Endodermal cell (in vitro differentiated cells): ENCODE data around the gene FTCD. TPM values are rescaled to one million over a fixed set of nuclear protein-coding genes. Genes with fewer than 3 reads are reported as not detected.

Experiments
- DNase-seq: peaks from one replicate; pipeline ENCODE4 v3.0.0-alpha.2; 2017
- H3K27ac ChIP-seq: 2 replicates; pipeline ENCODE4 v1.5.1; 2013; ENCODE audit warnings: mild to moderate bottlenecking, low read depth, low read length, moderate library complexity
- H3K27me3 ChIP-seq: 2 replicates; pipeline ENCODE4 v1.6.1; 2013; ENCODE audit warnings: mild to moderate bottlenecking, low read length, moderate library complexity; ENCODE audit not compliant: insufficient read depth, control insufficient read depth, poor library complexity, severe bottlenecking
- H3K36me3 ChIP-seq: 2 replicates; pipeline ENCODE4 v1.7.0; 2013; ENCODE audit warnings: mild to moderate bottlenecking, low read length, moderate library complexity; ENCODE audit not compliant: control insufficient read depth, insufficient read depth
- H3K4me1 ChIP-seq: one replicate; pipeline ENCODE4 v1.7.0; 2013; ENCODE audit warnings: low read length; ENCODE audit not compliant: control insufficient read depth, insufficient read depth
- H3K4me3 ChIP-seq: 2 replicates; pipeline ENCODE4 v1.5.1; 2013; ENCODE audit warnings: mild to moderate bottlenecking, low read length, moderate library complexity
- H3K9ac ChIP-seq: 2 replicates; pipeline ENCODE4 v1.6.1; 2013; ENCODE audit warnings: mild to moderate bottlenecking, low read length, moderate library complexity; ENCODE audit not compliant: poor library complexity, severe bottlenecking; ENCODE audit errors: extremely low read depth
- H3K9me3 ChIP-seq: 2 replicates; pipeline ENCODE4 v1.6.1; 2013; ENCODE audit warnings: mild to moderate bottlenecking, low read length, moderate library complexity; ENCODE audit not compliant: control insufficient read depth
- H3K27ac Mint-ChIP-seq: 2 replicates; pipeline ENCODE4 v1.8.0; 2020; ENCODE audit warnings: mixed read lengths
- H3K27me3 Mint-ChIP-seq: 2 replicates; pipeline ENCODE4 v1.8.0; 2021; ENCODE audit warnings: mild to moderate bottlenecking, mixed read lengths; ENCODE audit not compliant: insufficient read depth
- H3K36me3 Mint-ChIP-seq: 2 replicates; pipeline ENCODE4 v1.8.0; 2020; ENCODE audit warnings: low read depth, mixed read lengths
- H3K4me1 Mint-ChIP-seq: 2 replicates; pipeline ENCODE4 v1.8.0; 2020; ENCODE audit warnings: mixed read lengths
- H3K4me3 Mint-ChIP-seq: 2 replicates; pipeline ENCODE4 v1.8.0; 2020; ENCODE audit warnings: mild to moderate bottlenecking, moderate library complexity, mixed read lengths
- H3K9me3 Mint-ChIP-seq: 2 replicates; pipeline ENCODE4 v1.8.0; 2020; ENCODE audit warnings: mild to moderate bottlenecking, mixed read lengths
- WGBS, 2 experiments: methylation state at CpG; one replicate each; pipeline versions ENCODE4 v1.1.5 to v1.1.7; 2013; ENCODE audit warnings: missing lambda C conversion rate in 2 of 2, mixed read lengths in 1 of 2; ENCODE audit not compliant: insufficient coverage in 1 of 2, insufficient read length in 1 of 2; 5-methylcytosine and 5-hydroxymethylcytosine counted together
- long read RNA-seq, 4 experiments: library from polyadenylated mRNA in 2 of 4; library from RNA in 1 of 4; library from capped mRNA in 1 of 4; stranded (forward) in 3 of 4; unstranded in 1 of 4; transcript quantifications; one replicate each; pipeline ENCODE4 v2.0.0, GENCODE V29; 2020 to 2021; ENCODE audit warnings: inconsistent platforms in 1 of 4
- polyA plus RNA-seq, 2 experiments: library from polyadenylated mRNA; stranded (reverse); fragments of 50-300 nt; gene quantifications; one replicate each; pipeline ENCODE4 v1.2.3, GENCODE V29; 2013
- total RNA-seq, 2 donors: library from RNA; stranded (reverse); fragmentation: NEBNext Ultra II Directional in 1 of 2; extraction: Animal tissue kit (Norgen Biotek cat#: 25700) in 1 of 2; gene quantifications; 2 replicates in 1 of 2; 3 replicates in 1 of 2; pipeline ENCODE4 v1.2.1, GENCODE V29; 2021
- TF ChIP-seq, protein P1 (sequence below): fragments of 200-600 bp; sonication (generic); conservative IDR thresholded peaks from 2 replicates; pipeline ENCODE4 v1.5.0; 2021; ENCODE audit warnings: antibody characterized with exemption, mild to moderate bottlenecking

Gene FTCD, protein sequence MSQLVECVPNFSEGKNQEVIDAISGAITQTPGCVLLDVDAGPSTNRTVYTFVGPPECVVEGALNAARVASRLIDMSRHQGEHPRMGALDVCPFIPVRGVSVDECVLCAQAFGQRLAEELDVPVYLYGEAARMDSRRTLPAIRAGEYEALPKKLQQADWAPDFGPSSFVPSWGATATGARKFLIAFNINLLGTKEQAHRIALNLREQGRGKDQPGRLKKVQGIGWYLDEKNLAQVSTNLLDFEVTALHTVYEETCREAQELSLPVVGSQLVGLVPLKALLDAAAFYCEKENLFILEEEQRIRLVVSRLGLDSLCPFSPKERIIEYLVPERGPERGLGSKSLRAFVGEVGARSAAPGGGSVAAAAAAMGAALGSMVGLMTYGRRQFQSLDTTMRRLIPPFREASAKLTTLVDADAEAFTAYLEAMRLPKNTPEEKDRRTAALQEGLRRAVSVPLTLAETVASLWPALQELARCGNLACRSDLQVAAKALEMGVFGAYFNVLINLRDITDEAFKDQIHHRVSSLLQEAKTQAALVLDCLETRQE
- 1 to 10 TPM; 3.5 to 4.6 TPM for total RNA-seq
- 3.0 TPM for polyA plus RNA-seq (2013, experiment 1 of 2)
- 1.0 TPM for polyA plus RNA-seq (2013, experiment 2 of 2)
- long read RNA-seq, experiment 1: 0 reads
- long read RNA-seq, experiment 2, partial matches to known transcripts: 1 of 2 reads
- long read RNA-seq, experiment 2, other reads (novel, unspliced or antisense): 1 of 2 reads
- long read RNA-seq, experiment 3, partial matches to known transcripts: 1 of 6 reads
- long read RNA-seq, experiment 3, other reads (novel, unspliced or antisense): 5 of 6 reads
- long read RNA-seq, experiment 4, partial matches to known transcripts: 0 of 1 reads
- long read RNA-seq, experiment 4, other reads (novel, unspliced or antisense): 1 of 1 reads

DNA sequence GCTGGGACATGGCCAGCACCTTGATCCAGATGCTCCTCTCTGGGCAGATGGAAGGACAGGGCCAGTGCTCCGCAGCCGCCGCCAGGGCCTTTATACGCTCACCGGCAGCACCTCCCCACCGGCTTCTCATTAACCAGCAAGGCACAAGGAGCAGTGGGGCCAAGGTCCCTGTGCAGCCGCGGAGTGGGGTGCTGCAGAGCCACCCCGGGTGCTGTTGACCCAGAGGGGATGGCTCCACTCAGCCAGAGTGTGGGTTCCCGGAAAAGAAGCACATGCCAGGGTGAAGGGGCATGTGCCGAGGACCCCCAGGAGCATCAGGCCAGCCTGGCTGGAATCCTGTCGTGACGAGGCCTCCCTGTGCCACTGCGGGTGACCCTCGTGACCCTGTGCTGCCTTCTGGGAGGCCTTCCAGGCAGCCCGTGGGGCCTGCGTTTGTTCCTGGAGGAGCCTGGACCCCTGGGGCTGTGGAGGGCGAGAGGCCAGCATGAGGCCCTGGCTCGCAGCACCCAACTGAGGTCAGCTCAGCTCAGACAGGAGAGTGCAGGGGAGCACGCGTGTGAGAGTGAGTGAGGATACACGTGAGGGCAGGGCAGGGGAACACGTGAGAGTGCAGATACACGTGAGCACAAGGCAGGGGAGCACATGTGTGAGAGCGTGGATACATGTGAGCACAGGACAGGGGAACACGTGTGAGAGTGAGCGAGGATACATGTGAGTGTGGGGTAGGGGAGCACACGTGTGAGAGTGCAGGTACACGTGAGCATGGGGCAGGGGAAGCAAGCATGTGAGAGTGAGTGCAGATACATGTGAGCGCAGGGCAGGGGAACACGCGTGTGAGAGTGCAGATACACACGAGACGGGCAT lies at the start of gene FTCD:
FTCD (minus strand) TSS at position 66 of the 864 bp plus-strand sequence; CDS start at position 10, 56 bp downstream.
- Histone ChIP-seq H3K4me3 (no peak within 1 kb of the TSS), H3K27ac (no peak within 1 kb of the TSS), H3K4me1 (peaks cover 9% of the 10 kb centered on the region), H3K27me3 (no peaks in the 10 kb centered on the region), H3K9ac (no peak within 1 kb of the TSS), H3K36me3 (no peaks in the 10 kb centered on the region), H3K9me3 (no peaks in the 10 kb centered on the region)
- H3K27me3 Mint-ChIP-seq: no peaks in the 10 kb centered on the region
- H3K9me3 Mint-ChIP-seq: peaks cover 5% of the 10 kb centered on the region
- DNase-seq: no peak
- H3K27ac Mint-ChIP-seq: no peak within 1 kb of the TSS
- 93 to 94% methylated on average over 28 to 34 of the region's 34 CpGs for WGBS, 2 experiments
- H3K36me3 Mint-ChIP-seq: peaks cover 3% of the 10 kb centered on the region
- H3K4me3 Mint-ChIP-seq: no peak within 1 kb of the TSS
- H3K4me1 Mint-ChIP-seq: peaks cover 3% of the 10 kb centered on the region
- TF ChIP-seq, protein P1, sequence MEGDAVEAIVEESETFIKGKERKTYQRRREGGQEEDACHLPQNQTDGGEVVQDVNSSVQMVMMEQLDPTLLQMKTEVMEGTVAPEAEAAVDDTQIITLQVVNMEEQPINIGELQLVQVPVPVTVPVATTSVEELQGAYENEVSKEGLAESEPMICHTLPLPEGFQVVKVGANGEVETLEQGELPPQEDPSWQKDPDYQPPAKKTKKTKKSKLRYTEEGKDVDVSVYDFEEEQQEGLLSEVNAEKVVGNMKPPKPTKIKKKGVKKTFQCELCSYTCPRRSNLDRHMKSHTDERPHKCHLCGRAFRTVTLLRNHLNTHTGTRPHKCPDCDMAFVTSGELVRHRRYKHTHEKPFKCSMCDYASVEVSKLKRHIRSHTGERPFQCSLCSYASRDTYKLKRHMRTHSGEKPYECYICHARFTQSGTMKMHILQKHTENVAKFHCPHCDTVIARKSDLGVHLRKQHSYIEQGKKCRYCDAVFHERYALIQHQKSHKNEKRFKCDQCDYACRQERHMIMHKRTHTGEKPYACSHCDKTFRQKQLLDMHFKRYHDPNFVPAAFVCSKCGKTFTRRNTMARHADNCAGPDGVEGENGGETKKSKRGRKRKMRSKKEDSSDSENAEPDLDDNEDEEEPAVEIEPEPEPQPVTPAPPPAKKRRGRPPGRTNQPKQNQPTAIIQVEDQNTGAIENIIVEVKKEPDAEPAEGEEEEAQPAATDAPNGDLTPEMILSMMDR: no peak

DNA sequence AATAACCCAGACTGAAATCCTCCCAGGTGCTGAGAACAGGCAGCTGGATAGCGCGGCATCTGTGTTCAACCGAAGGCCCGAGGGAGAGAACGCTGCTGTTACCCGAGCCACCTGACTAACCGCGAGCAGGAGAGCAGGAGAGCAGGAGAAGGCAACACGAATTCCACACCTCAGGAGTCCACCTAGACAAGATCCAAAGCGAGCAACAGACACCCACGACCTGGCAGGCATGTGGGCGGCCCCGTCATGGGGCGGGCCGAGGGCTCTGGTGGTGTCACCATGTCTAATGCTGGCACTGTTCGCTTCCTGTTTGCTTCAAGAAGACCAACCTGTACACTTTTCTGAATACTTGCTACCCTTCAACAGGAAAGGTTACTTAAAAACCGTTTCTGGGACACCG lies 49.8 kb upstream of the FTCD start:
- Mint-ChIP-seq H3K27ac (no peak overlapping the region), H3K36me3 (peaks cover 52% of the 10 kb centered on the region), H3K4me1 (no peaks in the 10 kb centered on the region)

More for the DNA sequence above, 49.8 kb upstream of the FTCD start:
- Histone ChIP-seq H3K27ac (no peak overlapping the region), H3K9ac (no peak overlapping the region), H3K4me1 (no peaks in the 10 kb centered on the region), H3K27me3 (no peaks in the 10 kb centered on the region), H3K9me3 (no peaks in the 10 kb centered on the region), H3K4me3 (no peak overlapping the region), H3K36me3 (peaks cover 55% of the 10 kb centered on the region)
- Mint-ChIP-seq H3K4me3 (no peak overlapping the region), H3K27me3 (no peaks in the 10 kb centered on the region), H3K9me3 (no peaks in the 10 kb centered on the region)
- TF ChIP-seq, protein P1: no peak
- 94 to 96% methylated on average over 13 to 18 of the region's 18 CpGs for WGBS, 2 experiments
- DNase-seq: no peak
